T47D (cell line): ENCODE data around the gene SETD3.
A peak's percentile ranks its signal among the peaks of the same experiment; 100 is the strongest.

Experiments used
- DNase-seq, 2 experiments: peaks; one replicate each; pipeline versions ENCODE4 v3.0.0 to v3.0.0-alpha.2; 2011 to 2012; ENCODE audit warnings: low read depth in 1 of 2, low spot score in 1 of 2
- JUND ChIP-seq: IDR thresholded peaks from 2 replicates; pipeline ENCODE4 v1.6.1; 2012; ENCODE audit warnings: low read depth
- in situ Hi-C: cut with HindIII; loops from 2 replicates; pipeline ENCODE4 v1.10.0; 2016; ENCODE audit warnings: low sequenced_read_pairs, low pct_unique_long_range_greater_than_20kb

Gene SETD3

GRCh38 chr14:99514552-99515300, 34.1 kb upstream of the SETD3 start:
- no peak for DNase-seq
- in situ Hi-C loops = no loop called here
- no peak for TF ChIP-seq JUND

GRCh38 chr14:99513946-99514551, 33.4 kb upstream of the SETD3 start:
- DNase-seq = peak in 1 of 2 experiments; percentile 22
- TF ChIP-seq JUND = no peak
- in situ Hi-C loops = no loop called here

DNA sequence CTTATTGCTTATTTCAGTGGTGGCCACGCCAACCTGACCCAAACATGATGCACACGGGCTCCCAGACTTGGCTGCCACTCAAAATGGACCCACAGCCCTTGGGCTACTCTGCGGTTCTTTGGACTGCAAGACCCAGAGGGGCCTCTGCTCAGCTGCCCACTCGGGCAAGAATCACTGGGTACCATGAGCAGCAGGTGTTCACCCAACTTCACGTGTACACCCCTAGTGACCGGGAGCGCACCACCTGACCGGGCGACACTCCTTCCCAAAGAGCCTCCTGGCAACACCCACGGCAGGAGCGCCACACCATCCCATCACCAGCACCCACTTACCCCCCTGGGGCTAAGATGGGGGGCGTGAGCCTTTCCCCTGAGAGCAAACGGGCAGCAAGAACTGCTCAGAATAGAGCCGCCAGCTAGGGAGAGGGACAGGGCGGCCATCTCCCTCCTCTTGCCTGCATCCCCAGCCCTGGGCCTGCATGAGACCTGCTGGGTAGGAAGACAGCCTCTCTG, 32.6 kb upstream of the SETD3 start:
- no peak for TF ChIP-seq JUND
- no peak for DNase-seq
- in situ Hi-C loops = no loop called here

- TF ChIP-seq JUND = no peak
- in situ Hi-C loops = no loop called here
- no peak for DNase-seq
These were observed 32.0 kb upstream of the SETD3 start for GRCh38 chr14:99512571-99513182.

- in situ Hi-C loops = no loop called here
- TF ChIP-seq JUND = no peak
- no peak for DNase-seq
These were observed 31.4 kb upstream of the SETD3 start for GRCh38 chr14:99512110-99512449.

GRCh38 chr14:99511421-99512109, 30.9 kb upstream of the SETD3 start:
- no peak for DNase-seq
- in situ Hi-C loops = no loop called here

GRCh38 chr14:99510556-99511139, 30.0 kb upstream of the SETD3 start:
- DNase-seq = no peak
- in situ Hi-C loops = no loop called here
- no peak for TF ChIP-seq JUND

More at GRCh38 chr14:99511421-99512109, 30.9 kb upstream of the SETD3 start:
- TF ChIP-seq JUND = no peak

DNA sequence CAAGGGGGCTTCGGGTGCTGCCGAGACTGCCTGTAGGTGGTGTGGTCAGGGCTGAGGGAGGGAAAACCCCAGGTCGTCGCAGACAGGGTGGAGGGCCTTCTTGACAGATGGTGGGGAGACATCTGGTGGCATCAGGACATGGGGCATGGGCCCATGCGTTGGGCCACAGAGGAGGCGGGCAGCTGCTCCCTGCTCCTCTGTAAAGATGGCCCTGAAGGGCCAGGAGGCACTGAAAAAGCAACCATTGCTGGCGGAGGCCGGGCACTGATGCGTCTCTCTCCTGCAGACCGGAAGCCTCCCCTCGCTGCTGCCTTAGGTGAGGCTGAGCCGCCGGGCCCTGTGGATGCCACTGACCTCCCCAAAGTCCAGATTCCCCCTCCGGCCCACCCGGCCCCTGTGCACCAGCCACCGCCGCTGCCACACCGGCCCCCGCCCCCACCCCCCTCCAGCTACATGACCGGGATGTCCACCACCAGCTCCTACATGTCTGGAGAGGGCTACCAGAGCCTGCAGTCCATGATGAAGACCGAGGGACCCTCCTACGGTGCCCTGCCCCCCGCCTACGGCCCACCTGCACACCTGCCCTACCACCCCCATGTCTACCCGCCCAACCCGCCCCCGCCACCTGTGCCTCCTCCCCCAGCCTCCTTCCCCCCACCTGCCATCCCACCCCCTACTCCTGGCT, 29.4 kb upstream of the SETD3 start:
- DNase-seq = no peak
- in situ Hi-C loops = no loop called here
- no peak for TF ChIP-seq JUND

GRCh38 chr14:99508896-99509629, 28.4 kb upstream of the SETD3 start:
- no peak for DNase-seq
- in situ Hi-C loops = no loop called here
- no peak for TF ChIP-seq JUND

DNA sequence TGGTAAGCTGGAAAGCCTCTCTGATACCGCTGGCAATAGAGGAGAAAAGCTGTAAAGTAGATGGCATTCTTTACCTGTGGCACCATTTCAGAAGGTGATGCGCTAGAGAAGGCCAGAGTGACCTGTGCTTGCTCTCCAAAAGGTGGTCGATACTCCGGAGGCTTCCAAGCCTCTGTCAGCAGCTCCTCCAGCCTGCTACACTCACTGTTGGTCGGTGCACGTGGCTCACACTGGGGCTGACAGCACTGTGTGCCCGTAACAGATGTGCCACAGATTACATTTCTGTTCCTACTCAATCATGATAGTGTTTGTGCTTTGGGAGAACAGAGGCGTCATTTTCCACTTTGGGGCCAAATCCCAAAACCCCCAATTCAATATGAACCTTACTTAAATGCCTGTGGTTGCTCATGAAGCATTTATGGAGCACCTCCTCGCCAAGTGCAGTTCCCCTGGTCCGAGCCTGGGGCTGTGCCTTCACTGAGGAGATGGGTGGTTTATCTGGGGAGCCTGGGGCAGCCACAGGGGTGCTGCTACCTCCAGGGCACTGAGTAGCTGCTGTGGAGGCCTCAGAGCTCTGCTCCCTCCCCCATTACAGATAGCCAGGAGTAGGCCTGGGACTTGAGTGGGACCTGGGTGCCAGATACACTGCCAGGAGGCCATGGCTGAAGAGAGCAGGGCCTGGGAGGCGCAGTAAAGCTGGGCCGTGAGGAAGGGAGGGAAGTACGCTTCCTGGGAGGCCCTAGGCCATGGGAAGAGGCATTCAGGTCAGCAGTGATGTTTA, 27.4 kb upstream of the SETD3 start:
- in situ Hi-C loops = no loop called here
- no peak for TF ChIP-seq JUND
- DNase-seq = no peak

DNA sequence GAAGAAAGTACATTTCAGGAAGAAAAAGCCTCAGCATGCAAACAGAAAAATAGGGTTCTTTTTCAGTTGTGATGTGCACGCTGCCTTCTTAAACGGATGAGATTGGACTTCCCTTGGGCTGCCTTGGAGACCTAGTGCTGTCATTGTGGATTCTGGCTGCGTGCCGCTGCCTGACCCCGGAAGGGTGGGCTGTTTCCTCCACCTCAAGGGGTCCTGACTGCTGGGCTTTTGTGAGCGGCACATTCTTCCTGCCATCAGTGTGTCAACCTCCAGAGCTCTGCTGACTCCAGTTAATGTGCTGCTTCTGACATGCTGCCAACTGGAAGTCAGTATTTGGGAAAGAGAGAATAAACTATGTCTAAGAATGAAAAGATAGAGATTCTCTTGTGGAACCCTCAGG, 25.6 kb upstream of the SETD3 start:
- no peak for DNase-seq
- in situ Hi-C loops = no loop called here
- TF ChIP-seq JUND = no peak
